Activated CD4-positive, alpha-beta T cell treated with anti-CD3 and anti-CD28 coated beads, Interleukin-2, Interleukin-6, amounts not matched to agents 100 ng/mL and 50 ng/mL, durations not matched to agents 16 hours and 8 hours (primary cell): ENCODE results near the gene NAPB.
A peak's percentile ranks its signal among the peaks of the same experiment; 100 is the strongest.
"Not testable (repeated sequence)": the region's sequence is repeated elsewhere in the genome, so short reads cannot be mapped to it uniquely, and the experiment has no call there.

Experiments
- DNase-seq: peaks from one replicate; pipeline ENCODE4 v3.0.0-alpha.2; 2020

The NAPB gene

DNA sequence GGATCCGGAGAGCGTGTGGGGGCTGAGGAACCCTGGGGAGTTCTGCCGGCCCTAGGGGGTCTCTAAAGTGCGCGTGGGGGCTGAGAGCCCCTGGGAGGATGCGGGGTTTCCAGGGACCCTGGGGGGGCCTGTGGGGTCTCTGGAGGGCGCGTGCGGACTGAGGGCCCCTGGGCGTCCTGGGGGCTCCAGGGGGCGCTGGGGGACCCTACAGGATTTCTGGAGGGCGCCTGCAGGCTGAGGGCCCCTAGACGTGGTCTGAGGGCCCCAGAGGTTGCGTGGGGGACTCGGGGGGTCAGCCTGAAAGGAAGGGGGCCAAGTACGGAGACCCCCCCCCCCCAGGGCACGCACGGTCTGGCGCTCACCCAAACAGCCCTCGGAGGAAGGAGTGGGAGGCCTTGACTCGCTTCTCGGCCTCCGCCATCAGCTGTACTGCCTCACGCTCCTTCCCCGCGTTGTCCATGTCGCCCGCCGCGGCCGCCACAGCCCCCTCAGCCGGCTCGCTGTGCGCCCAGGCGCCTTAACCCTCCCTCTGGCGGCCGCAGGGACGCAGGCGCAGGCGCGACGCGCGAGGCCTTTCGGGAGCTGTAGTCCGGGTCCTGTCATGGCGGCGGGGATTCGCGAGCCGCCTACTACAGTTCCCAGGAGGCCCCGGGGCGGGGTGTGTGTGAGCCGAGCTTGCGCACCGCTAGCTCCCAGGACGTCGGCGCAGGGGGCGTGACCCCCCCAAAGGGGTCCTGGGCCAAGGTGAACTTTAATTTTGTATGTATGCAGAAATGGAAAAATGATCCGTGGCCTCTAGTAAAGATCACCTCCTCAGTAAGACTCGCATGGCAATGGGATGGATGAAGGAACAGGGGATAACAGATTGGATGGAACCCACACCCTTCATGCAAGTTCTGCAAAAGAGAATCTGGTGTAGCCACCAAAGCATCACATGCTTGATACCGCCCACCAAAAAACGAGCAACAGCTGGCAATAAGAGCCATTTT lies at the start of gene NAPB:
Gene NAPB, minus strand, starts transcription at position 546 of the 989 bp plus-strand sequence. Its CDS starts 86 bp downstream, at position 460.
- DNase-seq, result peak; percentile 96

DNA sequence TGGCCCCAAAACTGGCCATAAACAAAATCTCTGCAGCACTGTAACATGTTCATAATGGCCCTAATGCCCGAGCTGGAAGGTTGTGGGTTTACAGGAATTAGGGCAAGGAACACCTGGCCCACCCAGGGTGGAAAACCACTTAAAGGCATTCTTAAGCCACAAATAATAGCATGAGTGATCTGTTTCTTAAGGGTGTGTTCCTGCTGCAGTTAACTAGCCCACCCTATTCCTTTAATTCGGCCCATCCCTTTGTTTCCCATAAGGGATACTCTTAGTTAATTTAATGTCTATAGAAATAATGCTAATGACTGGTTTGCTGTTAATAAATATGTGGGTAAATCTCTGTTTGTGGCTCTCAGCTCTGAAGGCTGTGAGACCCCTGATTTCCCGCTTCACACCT lies 45.7 kb upstream of the NAPB start:
- not testable (repeated sequence) for DNase-seq

- DNase-seq, result no peak
Measured at GRCh38 chr20:23461180-23461579, 39.9 kb upstream of the NAPB start.

DNA sequence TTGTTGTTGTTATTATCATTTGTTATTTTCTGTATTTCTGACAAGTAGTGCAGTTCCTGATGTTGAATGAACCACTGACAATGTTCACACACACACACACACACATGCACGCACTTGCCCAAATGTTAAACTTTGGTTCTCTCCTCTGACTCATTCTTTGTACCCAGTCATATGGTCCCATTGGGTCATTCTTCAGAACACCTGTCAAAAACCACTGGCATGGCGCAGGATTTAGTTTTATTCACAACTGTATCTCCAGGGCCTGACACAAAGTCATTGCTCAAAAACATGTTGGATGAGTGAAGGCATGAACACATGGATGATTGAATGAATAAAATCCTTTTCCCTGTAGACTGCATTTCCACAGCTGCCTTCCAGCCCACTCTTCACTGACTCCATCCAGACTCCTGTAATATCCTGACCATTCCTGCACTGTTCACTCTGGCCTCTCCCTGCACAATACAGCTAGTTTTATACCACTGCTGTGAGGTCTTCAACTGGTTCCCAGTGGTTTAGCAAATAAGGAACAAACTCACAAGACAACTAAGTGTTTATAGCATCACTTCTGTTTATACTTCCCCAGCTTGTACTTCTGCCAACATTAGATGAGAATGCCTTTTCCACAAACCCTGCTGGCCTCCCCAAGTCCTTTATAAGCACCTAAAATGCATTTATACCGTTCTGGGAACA lies 38.3 kb upstream of the NAPB start:
- no peak for DNase-seq

DNA sequence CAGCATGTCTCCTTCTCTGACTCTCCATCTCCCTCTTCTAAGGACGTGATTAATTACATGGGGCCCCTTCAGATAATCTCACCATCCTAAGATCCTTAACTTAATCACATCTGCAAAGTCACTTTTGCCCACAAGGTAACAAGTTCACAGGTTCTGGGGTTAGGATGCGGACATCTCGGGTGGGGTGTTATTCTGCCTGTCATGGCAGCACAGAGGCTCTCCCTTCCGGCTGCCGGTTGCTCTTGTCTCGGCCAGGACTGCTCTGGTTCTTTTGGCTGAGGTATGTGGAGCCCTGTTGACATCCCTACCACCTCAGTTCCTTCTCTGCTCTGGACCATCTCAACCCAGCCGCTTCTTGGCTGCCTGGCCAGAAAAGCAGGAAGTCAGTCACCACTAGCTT lies 35.6 kb upstream of the NAPB start:
- no peak for DNase-seq

DNA sequence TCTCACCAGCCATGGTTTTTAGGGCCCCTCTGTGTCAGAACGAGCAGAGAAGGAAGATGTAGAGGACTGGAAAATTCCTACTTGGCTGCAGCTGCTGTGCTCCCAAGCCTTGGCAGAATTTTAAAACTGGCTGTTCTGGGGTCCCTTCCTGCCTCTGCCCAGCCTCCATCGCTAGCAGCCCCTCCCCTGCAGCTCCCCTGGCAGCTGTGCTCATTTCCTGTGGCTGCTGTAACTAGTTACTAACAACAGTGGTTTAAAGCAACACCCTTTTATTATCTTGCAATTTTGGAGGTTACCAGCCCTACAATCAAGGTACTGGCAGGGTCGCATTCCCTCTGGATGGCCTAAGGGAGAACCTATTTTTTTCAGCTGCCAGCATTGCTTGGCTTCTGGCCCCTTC lies 35.1 kb upstream of the NAPB start:
- no peak for DNase-seq

GRCh38 chr20:23455639-23456038 lies 34.4 kb upstream of the NAPB start:
- no peak for DNase-seq

DNA sequence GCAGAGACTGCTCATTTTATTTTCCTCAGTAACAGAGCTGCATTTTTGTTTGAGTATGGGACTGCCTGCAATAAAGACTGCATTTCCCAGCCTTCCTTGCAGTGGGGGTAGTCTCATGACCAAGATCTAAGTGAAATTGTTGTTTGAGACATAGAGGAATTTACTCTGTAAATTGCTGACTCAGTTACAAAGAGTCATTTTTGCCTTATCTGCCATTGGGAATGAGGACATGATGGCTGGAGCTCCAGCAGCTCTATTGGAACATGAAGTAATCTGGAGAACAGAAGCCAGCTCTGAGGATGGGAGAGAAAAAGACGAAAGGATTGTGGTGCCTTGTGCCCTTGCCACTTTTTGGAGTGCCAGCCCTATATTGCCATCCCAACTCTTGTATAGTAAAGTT lies 33.5 kb upstream of the NAPB start:
- no peak for DNase-seq

GRCh38 chr20:23453549-23454543 lies 32.6 kb upstream of the NAPB start:
- no peak for DNase-seq

DNA sequence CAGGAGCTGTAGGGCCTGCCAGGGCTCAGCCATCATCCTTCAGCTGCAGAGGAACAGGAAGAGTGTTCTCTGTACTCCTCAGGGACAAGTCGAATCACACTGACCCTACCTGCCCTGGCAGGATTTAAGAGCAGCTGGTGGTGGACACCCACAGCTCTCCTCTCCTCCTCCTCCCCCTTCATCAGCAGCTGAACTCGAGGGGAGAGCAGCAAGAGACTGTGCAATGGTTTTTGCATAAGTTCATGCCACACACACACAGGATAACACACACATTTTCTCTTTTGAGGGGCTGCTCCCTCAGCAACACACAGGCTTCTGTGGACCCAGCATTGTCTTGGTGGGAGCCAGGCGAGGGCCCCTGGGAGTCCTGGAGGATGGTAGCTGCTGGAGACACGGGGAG lies 31.5 kb upstream of the NAPB start, which contains the start of gene CST11:
Gene CST11, minus strand, starts transcription at position 101 of the 400 bp plus-strand sequence. Its CDS starts 65 bp downstream, at position 36.
- DNase-seq, result no peak

DNA sequence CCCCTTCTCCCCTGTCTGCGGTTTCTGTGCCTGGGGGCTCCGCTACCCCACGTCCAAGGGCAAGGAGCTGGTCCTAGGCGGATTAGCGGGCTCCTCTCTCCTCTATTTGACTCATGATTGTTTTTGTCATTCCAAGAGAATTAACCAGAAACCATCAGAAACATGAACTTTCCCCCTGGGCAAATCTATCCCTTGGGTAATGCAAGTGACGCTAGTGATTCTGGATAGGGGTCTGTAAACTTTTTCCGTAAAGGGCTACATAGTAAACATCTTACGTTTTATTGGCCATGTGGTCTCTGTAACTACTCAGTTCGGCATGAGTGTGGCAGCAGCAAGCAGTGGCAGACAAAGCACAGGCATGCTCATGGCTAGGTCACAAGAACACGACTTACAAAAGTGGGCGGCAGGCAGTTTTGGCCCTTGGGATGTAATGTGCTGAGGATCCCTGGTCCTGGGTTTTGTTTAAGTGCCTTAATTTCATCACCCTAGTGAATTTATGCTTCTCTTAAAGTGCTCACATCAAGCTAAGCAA lies 30.7 kb upstream of the NAPB start:
- no peak for DNase-seq

GRCh38 chr20:23450877-23451276 lies 29.6 kb upstream of the NAPB start:
- no peak for DNase-seq

DNA sequence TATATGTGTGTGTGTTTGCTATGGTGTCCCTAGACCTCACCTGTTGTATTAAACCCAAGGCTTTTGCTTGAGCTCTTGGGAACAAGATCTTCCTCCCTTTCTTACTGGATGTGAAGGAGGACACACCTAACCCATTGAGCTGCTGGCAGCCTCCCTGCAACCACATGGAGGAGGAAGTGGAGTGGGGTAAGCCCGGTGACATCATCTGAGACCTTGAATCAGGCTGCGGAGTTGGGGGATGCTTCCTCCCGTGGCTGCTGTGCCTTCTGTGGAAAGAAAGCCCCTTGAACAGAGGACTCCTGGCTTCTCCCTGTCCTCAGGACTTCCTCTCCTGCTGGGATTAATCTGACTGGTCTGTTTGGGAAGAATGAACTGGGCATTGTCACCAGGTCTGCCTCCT lies 28.1 kb upstream of the NAPB start:
- peak; percentile 5 for DNase-seq

DNA sequence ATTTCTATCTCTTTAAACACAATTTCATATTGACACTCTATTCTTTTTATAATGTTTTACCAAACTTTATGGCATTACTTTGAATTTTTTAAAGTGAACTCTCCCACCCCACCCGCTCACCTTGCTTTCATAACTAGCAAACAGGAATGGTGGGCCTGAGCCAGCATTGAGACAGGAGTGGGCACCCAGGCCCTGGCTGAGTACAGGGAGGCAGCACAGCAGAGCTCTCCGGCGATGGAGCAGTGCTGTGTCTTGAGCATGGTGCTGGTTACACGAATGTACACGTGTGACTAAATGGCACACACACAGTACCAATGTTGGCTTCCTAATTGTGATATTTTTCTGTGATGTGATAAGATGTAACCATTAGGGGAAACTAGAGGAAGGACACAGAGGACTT lies 26.9 kb upstream of the NAPB start:
- DNase-seq, result no peak

GRCh38 chr20:23446505-23446904 lies 25.2 kb upstream of the NAPB start:
- DNase-seq, result peak; percentile 47

DNA sequence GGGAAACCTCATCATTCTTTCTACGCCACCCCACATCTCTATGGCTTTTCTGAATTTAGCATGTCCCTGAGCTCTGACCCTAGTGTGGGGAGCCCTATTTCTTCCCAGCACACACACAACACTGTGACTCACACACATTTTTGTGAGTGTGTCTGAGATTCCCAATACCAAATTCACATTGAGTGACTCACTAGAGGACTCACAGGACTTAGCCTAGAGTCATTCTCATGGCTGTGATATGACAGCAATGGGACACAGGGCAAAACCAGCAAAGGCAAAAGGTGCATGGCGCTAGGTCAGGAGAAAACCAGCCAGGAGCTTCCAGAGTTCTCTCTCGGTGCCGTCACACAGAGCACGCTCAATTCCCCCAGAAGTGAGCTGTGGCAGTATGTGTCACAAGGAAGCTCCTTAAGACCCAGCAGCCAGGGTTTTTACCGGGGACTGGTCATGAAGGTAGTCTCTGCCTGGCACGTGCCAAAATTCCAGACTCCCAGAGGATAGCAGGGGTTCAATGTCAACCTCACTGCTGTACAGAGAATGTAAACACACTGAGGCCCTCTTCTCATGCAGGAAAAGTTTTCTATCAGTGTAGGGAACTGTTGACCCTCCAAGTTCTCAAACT lies 24.4 kb upstream of the NAPB start:
- DNase-seq, result no peak

DNA sequence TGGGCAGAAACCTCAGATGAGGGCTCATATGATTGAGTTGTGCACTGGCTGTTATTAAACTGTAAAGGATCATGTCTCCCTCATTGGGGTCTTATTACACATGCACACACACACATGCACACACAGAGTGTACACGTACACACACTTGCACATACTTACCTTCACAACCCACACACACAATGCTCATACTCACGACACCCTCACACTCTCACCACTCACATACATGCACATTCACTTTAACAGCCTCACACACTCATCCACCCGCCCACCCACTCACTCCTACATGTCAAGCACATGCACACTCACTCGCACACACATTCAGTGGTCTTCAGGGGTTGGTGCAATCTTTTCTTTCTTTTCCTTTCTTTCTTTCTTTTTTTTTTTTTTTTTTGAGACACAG lies 23.6 kb upstream of the NAPB start:
- no peak for DNase-seq

GRCh38 chr20:23442436-23442835 lies 21.1 kb upstream of the NAPB start:
- DNase-seq, result no peak

DNA sequence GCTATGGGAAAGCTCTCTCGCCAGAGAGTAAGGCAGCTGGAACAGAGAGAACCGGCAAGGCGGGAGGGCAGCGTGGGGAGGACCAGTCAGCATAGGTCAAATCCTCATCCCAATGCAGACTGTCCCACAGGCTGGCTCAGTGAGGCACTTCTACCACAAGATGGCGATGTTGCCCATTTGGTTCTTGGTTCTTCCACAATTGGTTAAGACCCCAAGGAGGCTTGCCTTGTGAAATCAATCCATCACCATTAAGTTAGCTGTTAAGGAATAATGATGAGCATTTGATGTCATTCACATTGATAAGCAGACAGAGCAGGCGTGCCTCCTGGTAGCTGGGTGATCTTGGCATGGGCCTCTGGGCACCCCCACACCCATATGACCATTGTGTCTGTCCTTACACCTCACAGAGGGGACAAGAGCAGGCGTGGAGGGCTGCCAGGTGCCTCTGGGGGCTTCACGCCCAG lies 20.6 kb upstream of the NAPB start:
- peak; percentile 74 for DNase-seq

DNA sequence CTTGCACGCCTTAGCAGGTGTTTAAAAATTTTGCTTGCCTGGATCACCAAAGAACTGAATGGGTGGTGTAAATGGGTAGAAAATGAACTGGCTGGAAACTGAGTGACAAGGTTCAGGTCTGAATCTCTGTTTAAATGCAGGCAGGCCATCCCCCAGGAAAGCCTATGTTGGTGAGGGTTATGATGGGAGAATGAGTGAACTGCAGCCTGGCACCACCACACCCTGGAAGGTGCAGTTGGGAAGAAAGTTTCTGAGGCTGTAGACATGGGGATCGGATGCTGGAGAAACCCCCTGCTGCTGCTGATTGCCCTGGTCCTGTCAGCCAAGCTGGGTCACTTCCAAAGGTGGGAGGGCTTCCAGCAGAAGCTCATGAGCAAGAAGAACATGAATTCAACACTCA lies 18.7 kb upstream of the NAPB start:
- DNase-seq, result no peak

GRCh38 chr20:23438661-23439060 lies 17.4 kb upstream of the NAPB start:
- no peak for DNase-seq
